Measurements from ENCODE around the gene DCDC2C.
"Not testable (repeated sequence)": the region's sequence is repeated elsewhere in the genome, so short reads cannot be mapped to it uniquely, and the experiment has no call there.

Gene DCDC2C

DNA sequence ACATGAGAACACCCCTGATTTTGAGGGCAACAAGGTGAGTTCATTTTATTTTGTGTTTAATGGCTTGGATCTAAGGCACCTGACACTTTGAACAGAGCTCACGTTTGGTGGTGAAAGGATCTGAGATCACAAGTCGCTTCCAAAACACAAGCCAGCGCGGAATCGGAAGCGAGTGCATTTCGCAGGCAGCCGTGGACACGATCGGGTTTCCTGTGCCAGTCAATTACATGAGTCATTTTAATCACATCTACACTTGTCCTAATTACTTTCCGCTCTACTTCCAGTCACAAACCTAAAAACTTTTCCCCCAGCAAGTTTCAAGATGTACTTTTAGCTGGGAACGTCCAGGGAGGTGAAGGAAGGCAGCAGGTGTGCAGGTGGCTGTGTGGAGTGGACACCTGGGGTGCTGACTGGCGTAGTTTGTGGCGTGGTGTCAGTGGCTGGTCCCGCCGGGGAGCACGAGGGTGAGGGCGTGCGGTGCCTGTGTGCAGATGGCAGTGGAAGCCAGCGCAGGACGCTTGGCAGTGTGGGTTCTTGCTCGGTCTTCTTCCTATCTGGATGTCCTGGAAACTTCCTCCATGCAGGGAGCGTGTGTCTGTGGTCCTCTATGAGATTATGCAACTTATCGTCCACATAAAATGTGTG lies 75.6 kb downstream of the DCDC2C start:
- no peak for DNase-seq

DNA sequence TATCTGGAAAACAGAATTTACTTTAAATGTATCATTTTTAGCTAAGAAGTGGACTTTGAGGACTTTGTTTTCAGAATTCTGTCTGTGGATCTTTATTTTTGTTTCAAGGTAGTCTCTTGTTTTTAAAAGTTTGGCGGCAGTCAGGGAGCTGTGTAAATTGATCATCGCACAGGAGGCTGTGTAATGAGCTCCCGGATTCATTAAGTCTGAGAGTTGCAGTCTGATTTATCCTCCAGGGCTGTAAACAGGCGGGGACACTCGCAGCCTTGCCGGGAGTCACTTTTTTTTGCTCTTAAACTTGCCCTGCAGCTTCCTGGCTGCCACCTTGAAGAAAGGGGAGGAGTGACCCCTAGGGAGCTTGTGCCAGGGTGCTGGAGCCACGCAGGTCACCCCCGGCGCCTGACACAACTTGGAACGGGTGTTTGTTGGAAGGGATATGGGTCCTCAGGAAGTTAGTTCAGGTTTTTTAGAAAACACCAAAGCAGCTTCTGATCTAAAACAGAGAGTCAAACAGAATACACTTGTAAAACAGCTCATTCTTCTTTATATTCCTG lies 76.2 kb downstream of the DCDC2C start:
- DNase-seq: no peak

- DNase-seq: peak; percentile 29
These were observed 77.4 kb downstream of the DCDC2C start for GRCh38 chr2:3780477-3781402.

DNA sequence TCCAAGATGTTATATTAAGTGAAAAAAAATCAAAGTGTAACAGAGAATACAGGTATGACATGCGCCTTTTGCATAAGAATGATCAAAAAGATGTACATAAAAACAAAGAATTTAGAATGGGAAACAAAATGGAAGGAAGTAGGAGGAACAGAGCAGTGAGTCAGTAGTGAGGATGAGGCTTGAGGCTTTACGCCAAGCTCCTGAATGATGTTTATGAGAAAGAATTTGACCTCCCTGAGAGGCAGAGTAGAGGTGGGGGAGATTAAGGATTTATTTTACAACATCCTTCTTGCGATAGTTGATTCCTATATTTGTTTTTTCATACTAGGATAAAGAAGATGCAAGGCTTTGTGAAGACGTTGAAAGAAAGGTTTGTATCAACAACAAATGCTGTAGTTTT lies 81.4 kb downstream of the DCDC2C start:
- DNase-seq: no peak

- DNase-seq: no peak
These were observed 82.0 kb downstream of the DCDC2C start for GRCh38 chr2:3785220-3785889.

DNA sequence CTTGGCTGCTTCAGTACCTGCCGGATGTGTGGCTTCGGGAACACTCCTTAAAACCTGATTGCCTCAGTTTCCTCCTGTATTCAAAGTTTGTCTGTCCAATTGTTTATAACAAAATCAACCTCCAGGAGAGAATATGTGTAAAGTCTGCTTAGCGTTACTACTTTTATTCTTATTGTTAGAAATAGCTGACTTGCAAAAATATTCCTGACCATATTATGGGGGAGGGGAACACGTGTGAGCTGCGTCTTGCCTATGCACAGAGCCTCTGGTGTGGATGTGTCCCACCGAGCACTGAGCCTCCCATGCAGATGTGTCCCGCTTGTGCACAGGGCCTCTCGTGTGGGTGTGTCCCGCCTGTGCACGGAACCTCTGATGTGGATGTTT lies 82.5 kb downstream of the DCDC2C start:
- DNase-seq: no peak

GRCh38 chr2:3787768-3788167 lies 84.4 kb downstream of the DCDC2C start:
- no peak for DNase-seq

GRCh38 chr2:3789256-3789655 lies 85.9 kb downstream of the DCDC2C start:
- no peak for DNase-seq

DNA sequence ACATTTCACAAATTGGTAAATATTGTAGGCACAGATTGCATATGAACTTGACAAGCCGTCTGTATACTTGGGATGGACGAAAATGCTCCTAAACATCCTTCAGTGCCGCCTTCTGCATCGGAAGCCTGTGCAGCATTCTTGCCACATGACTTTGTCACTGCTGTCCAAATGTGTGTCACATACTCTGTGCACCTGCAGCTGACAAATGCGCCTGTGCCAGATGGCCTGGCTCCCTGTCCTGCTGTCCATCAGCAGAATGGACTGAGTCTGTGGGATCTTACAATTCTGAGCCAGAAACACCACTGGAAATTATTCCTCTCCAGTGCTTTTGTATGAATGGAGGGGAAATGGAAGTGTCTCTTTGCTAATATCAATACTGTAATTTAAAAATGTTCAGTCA lies 89.9 kb downstream of the DCDC2C start:
- DNase-seq: no peak

DNA sequence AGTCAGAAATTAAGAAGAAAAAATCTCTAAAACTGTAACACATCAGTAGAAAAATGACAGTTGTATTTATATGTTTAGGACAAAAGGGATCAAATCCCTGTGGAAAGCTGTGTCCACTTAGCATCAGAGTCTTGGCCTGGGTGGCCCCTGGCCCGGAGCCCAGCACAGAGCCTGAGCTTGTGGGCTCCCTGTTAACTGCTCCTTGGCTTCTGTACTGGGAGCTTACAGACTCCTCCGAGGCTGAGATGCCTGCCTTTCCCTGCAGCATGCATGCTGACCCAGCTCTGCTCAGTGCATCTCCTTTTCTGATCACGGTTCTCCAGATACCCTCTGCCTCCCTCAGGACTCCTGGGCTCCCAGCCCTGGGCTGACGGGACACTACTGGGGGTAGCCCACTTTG lies 98.1 kb downstream of the DCDC2C start:
- DNase-seq: no peak

DNA sequence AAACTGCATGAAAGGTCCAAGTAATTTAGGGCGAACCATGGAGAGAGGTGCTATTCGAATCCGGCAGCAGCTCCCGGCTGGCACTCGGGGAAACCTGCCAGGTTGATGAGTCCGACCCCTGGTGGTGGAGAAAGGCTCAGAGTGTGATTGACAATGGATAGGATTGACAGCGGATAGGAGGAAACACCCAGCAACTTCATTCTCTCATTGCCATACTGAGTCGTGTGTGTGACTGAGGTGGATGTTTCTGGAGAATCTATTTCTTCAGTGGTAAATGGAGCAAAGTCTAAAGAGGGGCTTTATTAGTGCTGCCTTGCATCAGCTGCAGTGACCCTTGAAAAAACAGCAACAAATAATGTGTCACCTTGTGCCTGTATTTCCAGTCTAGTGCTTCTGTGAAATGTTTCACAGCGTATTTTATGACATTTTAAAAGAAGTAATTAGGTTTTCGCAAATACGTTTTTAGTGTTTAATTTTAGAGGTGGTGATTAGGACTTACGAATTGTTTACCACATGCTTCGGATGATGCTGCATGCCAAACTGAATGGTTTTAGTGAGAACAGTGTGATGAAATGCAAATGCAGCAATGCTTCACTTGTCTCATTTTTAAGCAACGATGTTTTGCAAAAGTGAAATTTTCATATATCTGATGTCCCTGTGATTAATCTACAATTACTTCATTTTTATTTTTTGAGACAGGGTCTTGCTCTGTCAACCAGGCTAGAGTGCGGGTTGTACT lies 102.0 kb downstream of the DCDC2C start:
- no peak for DNase-seq

GRCh38 chr2:3806168-3806567 lies 102.8 kb downstream of the DCDC2C start:
- DNase-seq: no peak

- DNase-seq: no peak
These were observed 103.4 kb downstream of the DCDC2C start for GRCh38 chr2:3806730-3807129.

DNA sequence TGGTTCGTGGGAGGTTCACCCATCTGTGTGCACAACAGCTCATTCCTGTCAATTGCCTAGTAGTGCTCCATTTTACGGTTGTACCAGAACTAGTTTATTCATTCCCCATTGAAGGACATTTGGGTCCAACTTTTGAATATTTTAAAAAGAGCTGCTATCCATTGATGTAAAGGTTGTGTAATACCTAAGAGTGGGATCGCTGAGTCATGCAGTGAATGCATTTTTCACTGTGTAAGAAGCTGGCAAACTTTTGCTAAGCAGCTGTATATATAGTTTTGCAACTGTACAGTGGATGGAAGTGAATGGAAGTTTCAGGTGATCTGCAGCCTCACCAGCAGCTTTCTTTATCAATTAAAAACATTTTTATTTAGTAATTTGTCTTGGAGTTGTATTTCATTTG lies 104.5 kb downstream of the DCDC2C start:
- no peak for DNase-seq

GRCh38 chr2:3814706-3815245 lies 111.4 kb downstream of the DCDC2C start:
- no peak for DNase-seq

DNA sequence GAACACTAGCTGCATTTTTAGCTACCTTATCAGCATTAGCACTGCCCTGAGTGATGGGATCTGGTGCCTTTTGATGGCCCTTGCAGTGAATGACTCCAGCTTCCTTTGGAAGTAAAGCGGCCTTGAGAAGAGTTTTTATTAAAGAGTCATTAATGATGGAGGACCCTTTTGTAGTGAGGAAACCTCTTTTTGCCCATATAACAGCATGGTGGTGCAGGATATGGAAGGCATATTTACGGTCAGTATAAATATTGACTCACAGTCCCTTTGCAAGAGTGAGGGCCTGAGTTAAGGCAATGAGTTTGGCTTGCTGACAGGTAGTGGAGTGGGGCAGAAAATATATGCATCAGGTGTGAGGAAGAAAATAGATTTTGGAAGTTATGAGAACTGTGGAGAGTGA lies 113.8 kb downstream of the DCDC2C start:
- not testable (repeated sequence) for DNase-seq

- no peak for DNase-seq
These were observed 120.4 kb downstream of the DCDC2C start for GRCh38 chr2:3823748-3824147.

- no peak for DNase-seq
These were observed 124.5 kb downstream of the DCDC2C start for GRCh38 chr2:3827673-3828575.

DNA sequence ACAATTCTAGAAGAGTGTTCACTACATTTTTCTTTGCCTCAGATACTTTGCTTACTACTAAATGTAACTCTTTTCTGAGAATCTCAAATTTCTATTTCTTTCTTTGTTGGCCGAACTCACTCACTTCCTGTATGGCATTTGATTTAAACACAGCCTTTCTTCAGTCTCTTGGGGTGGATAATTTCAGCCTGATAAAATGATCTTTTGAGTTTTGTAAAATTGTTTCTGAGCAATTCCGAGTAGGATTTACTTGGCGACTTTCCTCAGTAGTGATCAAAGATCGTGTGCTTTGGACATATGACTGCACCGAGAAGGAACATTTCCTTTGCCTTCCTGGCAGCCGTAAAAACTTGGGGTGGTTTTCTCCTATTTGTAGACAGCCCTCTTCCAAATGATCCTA lies 127.4 kb downstream of the DCDC2C start:
- DNase-seq: no peak

DNA sequence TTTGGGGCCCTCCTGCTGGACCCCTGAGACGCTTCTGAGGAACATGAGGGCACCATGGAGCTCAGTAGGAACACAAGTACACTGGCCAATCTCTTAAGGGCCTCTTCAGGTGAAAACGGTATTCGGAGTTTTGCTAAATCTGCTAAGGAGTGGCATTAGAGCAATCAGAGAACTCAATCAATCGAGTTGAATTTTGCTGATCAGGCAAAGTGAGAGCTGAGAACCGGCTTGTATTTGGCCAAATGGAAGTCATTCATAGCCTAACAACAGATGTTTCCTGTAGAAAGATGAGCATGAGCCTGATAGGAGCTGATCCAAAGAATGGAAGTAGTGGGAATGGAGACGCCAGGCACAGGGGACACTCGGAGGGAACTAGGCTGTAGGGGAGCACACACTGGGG lies 133.7 kb downstream of the DCDC2C start:
- no peak for DNase-seq

DNA sequence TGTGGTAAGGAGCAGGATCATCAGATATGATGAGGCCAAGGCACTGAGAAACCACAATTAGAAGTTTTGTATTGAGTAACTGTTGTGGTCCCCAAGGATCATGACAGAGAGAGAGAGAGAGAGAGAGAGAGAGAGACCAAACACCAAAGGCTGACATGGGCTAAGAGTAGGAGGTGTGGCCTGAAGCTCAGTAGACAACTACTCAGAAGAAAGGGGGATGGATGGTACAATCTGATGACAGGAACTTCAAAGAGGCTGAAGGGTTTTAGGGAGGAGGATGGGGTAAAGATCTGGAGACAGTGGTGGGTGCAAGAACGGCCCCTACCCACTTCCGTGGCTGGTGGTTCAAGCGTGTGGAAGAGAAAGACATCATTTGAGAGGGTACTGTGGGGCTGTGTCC lies 135.0 kb downstream of the DCDC2C start:
- DNase-seq: no peak
